Natural killer cell (primary cell): ENCODE results near the gene POLR1B. TPM values are rescaled to one million over a fixed set of nuclear protein-coding genes. Genes with fewer than 3 reads are reported as not detected.

Experiments
- ATAC-seq, 3 donors: fragments of 150-1000 bp in 2 of 3; fragments of 200-7000 bp in 1 of 3; cut with Tn5 transposase; 1 replicate in 1 of 3; 2 replicates in 2 of 3; pipeline ENCODE4 v1.10.0; 2021; ENCODE audit warnings: mild to moderate bottlenecking in 2 of 3, moderate library complexity in 2 of 3
- DNase-seq, 2 donors: peaks; one replicate each; pipeline versions ENCODE4 v3.0.0 to v3.0.0-alpha.2; 2013 to 2021; ENCODE audit warnings: mixed read lengths in 1 of 2
- H3K27ac ChIP-seq: one replicate; pipeline ENCODE4 v1.5.1; 2013; ENCODE audit warnings: mild to moderate bottlenecking, low read length
- H3K27me3 ChIP-seq: one replicate; pipeline ENCODE4 v1.6.1; 2013; ENCODE audit warnings: low read length; ENCODE audit not compliant: control insufficient read depth, insufficient read depth
- H3K36me3 ChIP-seq: one replicate; pipeline ENCODE4 v1.6.1; 2013; ENCODE audit warnings: low read length; ENCODE audit not compliant: control insufficient read depth, insufficient read depth
- H3K4me1 ChIP-seq: one replicate; pipeline ENCODE4 v1.6.1; 2013; ENCODE audit warnings: low read length; ENCODE audit not compliant: control insufficient read depth, insufficient read depth
- H3K4me3 ChIP-seq: one replicate; pipeline ENCODE4 v1.5.1; 2013; ENCODE audit warnings: low read length
- H3K9me3 ChIP-seq: one replicate; pipeline ENCODE4 v1.6.1; 2013; ENCODE audit warnings: low read length; ENCODE audit not compliant: control insufficient read depth, insufficient read depth
- H3K27ac Mint-ChIP-seq, 2 donors: one replicate each; pipeline ENCODE4 v1.8.0; 2022; ENCODE audit warnings: mild to moderate bottlenecking in 2 of 2, mixed read lengths in 2 of 2, moderate library complexity in 1 of 2
- H3K27me3 Mint-ChIP-seq, 2 donors: one replicate each; pipeline ENCODE4 v1.8.0; 2022; ENCODE audit warnings: low read depth in 2 of 2, mixed read lengths in 2 of 2
- H3K36me3 Mint-ChIP-seq: one replicate; pipeline ENCODE4 v1.8.0; 2022; ENCODE audit warnings: mixed read lengths
- H3K4me1 Mint-ChIP-seq, 2 donors: one replicate each; pipeline ENCODE4 v1.8.0; 2022; ENCODE audit warnings: mixed read lengths in 2 of 2
- H3K4me3 Mint-ChIP-seq: one replicate; pipeline ENCODE4 v1.8.0; 2022; ENCODE audit warnings: mild to moderate bottlenecking, moderate library complexity, mixed read lengths
- H3K9me3 Mint-ChIP-seq, 2 donors: one replicate each; pipeline ENCODE4 v1.8.0; 2022; ENCODE audit warnings: mixed read lengths in 2 of 2
- CTCF ChIP-seq: fragments of 200-600 bp; IDR thresholded peaks from one replicate; pipeline ENCODE4 v1.8.0; 2022; ENCODE audit warnings: antibody characterized with exemption
- WGBS: methylation state at CpG from one replicate; pipeline ENCODE4 v1.1.7; 2013; ENCODE audit warnings: missing lambda C conversion rate; ENCODE audit not compliant: insufficient coverage; 5-methylcytosine and 5-hydroxymethylcytosine counted together
- intact Hi-C: fragments of 100-400 bp; cut with micrococcal nuclease; formaldehyde crosslinking; loops from one replicate; pipeline ENCODE4 v1.14.2; 2022
- total RNA-seq, 4 donors: library from RNA; stranded (reverse); fragments of 120-200 nt in 1 of 4; gene quantifications; one replicate each; pipeline versions ENCODE4 v1.2.3 to v1.2.4, GENCODE V29; 2013 to 2022

The POLR1B gene
- total RNA-seq, 3 donors from 2014 or later (not counting 1 experiment from before 2014, with no cell fraction given) = 16.2 to 26.5 (median 22.1) TPM

- no peaks in the 10 kb centered on the region for H3K9me3 Mint-ChIP-seq
- no peaks in the 10 kb centered on the region for H3K27me3 ChIP-seq
- H3K4me1 Mint-ChIP-seq = peaks cover 31 to 38% of the 10 kb centered on the region in 2 donors
- H3K4me1 ChIP-seq = peaks cover 27% of the 10 kb centered on the region
- 63% methylated on average over 3 of the region's 3 CpGs for WGBS
- no peak for TF ChIP-seq CTCF
- peak overlapping the region; percentile 94 for H3K4me3 ChIP-seq
- no peaks in the 10 kb centered on the region for H3K9me3 ChIP-seq
- H3K36me3 ChIP-seq = peaks cover 14% of the 10 kb centered on the region
- peak overlapping the region; percentile 97 for H3K4me3 Mint-ChIP-seq
- ATAC-seq = no peak
- H3K27ac Mint-ChIP-seq = peak overlapping the region; percentile 95 to 98
- no peak for DNase-seq
- peak overlapping the region; percentile 96 for H3K27ac ChIP-seq
- H3K27me3 Mint-ChIP-seq = no peaks in the 10 kb centered on the region
- intact Hi-C loops = loop anchor here (1.0 to 5.0 kb wide), 4 partner anchors 43 to 328 kb away; partner anchors contain the start of genes POLR1B, SLC20A1 and ZC3H8
- H3K36me3 Mint-ChIP-seq = no peaks in the 10 kb centered on the region
Observed at GRCh38 chr2:112584891-112585250, 42.6 kb downstream of the POLR1B start.

- H3K4me3 ChIP-seq = no peak overlapping the region
- no peaks in the 10 kb centered on the region for H3K9me3 ChIP-seq
- H3K27me3 Mint-ChIP-seq = no peaks in the 10 kb centered on the region
- peak overlapping the region; percentile 95 to 98 for H3K27ac Mint-ChIP-seq
- WGBS = 100% methylated on average over 3 of the region's 3 CpGs
- no peaks in the 10 kb centered on the region for H3K9me3 Mint-ChIP-seq
- peak overlapping the region; percentile 96 for H3K27ac ChIP-seq
- TF ChIP-seq CTCF = no peak
- ATAC-seq (no peak), DNase-seq (no peak)
- peak overlapping the region; percentile 97 for H3K4me3 Mint-ChIP-seq
- intact Hi-C loops = no loop called here
- peaks cover 31 to 38% of the 10 kb centered on the region in 2 donors for H3K4me1 Mint-ChIP-seq
- H3K27me3 ChIP-seq = no peaks in the 10 kb centered on the region
- peaks cover 27% of the 10 kb centered on the region for H3K4me1 ChIP-seq
- no peaks in the 10 kb centered on the region for H3K36me3 Mint-ChIP-seq
- peaks cover 14% of the 10 kb centered on the region for H3K36me3 ChIP-seq
Observed at GRCh38 chr2:112585400-112585799, 43.1 kb downstream of the POLR1B start.

GRCh38 chr2:112585873-112586464 lies 43.7 kb downstream of the POLR1B start:
- H3K4me1 Mint-ChIP-seq = peaks cover 31 to 38% of the 10 kb centered on the region in 2 donors
- H3K4me3 Mint-ChIP-seq = no peak overlapping the region
- ATAC-seq (no peak), DNase-seq (no peak)
- no peaks in the 10 kb centered on the region for H3K27me3 Mint-ChIP-seq
- H3K36me3 Mint-ChIP-seq = no peaks in the 10 kb centered on the region
- Histone ChIP-seq H3K9me3 (no peaks in the 10 kb centered on the region), H3K27me3 (no peaks in the 10 kb centered on the region), H3K27ac (no peak overlapping the region), H3K4me1 (peaks cover 27% of the 10 kb centered on the region), H3K4me3 (no peak overlapping the region), H3K36me3 (peaks cover 14% of the 10 kb centered on the region)
- no peak for TF ChIP-seq CTCF
- WGBS = 96% methylated on average over 18 of the region's 18 CpGs
- H3K9me3 Mint-ChIP-seq = no peaks in the 10 kb centered on the region
- intact Hi-C loops = no loop called here
- peak overlapping the region; percentile 95 to 98 for H3K27ac Mint-ChIP-seq

- Mint-ChIP-seq H3K4me3 (no peak overlapping the region), H3K4me1 (peaks cover 26 to 35% of the 10 kb centered on the region in 2 donors), H3K9me3 (no peaks in the 10 kb centered on the region), H3K27me3 (no peaks in the 10 kb centered on the region), H3K36me3 (no peaks in the 10 kb centered on the region), H3K27ac (no peak overlapping the region)
- Histone ChIP-seq H3K4me3 (no peak overlapping the region), H3K36me3 (peaks cover 14% of the 10 kb centered on the region), H3K4me1 (peaks cover 24% of the 10 kb centered on the region), H3K27ac (no peak overlapping the region), H3K9me3 (no peaks in the 10 kb centered on the region), H3K27me3 (no peaks in the 10 kb centered on the region)
- TF ChIP-seq CTCF = no peak
- ATAC-seq (no peak), DNase-seq (no peak)
- intact Hi-C loops = no loop called here
- 89% methylated on average over 6 of the region's 6 CpGs for WGBS
Observed at GRCh38 chr2:112588611-112589045, 46.4 kb downstream of the POLR1B start.
